A549 treated with GW870086 at 1 μM for 4 hours (cell line): Measurements from ENCODE around the gene TNFSF15. TPM values are rescaled to one million over a fixed set of nuclear protein-coding genes. Genes with fewer than 3 reads are reported as not detected.

Experiments used
- total RNA-seq: library from RNA; stranded (reverse); fragments of 200-300 nt; extraction: Qiagen RNA extraction; gene quantifications from 5 replicates; pipeline ENCODE4 v1.2.3, GENCODE V29; 2022; ENCODE audit warnings: low read depth

TNFSF15 gene
- total RNA-seq, result 0.13 to 0.17 TPM (median 0.15 TPM) in 5 replicates

DNA sequence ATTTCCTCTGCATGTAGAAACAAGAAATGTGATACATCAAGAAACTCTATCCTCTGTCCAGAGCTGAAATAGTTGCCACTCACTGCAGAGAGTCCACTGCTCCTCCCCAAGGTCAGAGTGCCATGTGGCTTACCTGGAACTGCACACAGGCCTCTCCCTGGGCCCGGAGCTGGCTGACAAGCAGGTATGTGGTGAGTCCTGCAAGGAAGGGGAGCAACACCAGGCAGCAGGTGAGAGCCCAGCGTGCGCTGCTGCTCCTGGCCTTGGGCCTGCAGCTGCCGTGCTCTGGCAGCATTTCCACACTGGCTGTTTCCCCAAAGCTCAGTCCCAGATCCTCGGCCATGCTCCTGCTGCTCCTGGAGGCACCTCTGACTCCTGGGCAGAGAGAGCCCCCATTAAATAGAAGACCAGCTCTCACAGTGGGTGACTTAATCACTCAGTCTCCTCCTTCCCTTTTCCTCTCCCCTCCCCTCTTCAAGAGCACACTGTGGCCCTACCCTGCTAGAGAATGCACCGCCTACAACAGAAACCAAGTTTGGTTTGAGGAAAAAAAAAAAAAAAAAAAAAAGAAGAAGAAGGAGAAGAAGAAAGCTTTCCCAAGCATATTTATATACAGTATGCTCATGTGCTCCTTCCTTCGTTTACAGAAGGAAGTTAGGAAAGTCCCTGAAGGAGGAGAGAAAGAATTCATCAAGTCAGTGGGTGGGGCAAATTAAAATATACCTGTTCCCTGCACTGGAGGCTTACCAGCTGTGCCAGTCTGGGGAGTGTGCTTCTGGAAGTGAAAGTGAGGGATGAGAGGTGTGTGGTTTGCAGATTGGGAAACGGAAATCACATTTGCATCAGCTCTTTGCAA lies at the start of gene TNFSF15:
TNFSF15 (minus strand) TSS at position 370 of the 856 bp plus-strand sequence; CDS start at position 343, 27 bp downstream.

Other genes with a start within 250 kb of the TNFSF15 start
- gene ATP6V1G1, start 218.3 kb downstream of the TNFSF15 start, total RNA-seq, result 113 to 150 TPM (median 121 TPM) in 5 replicates
- 10.3 to 13.6 TPM (median 10.9 TPM) in 5 replicates for gene TMEM268, start 194.7 kb downstream of the TNFSF15 start, total RNA-seq
- not detected in 5 replicates for gene TEX53, start 148.2 kb downstream of the TNFSF15 start, total RNA-seq
- not detected in 5 replicates for gene TEX48, start 123.8 kb downstream of the TNFSF15 start, total RNA-seq
- gene TNFSF8, start 124.6 kb upstream of the TNFSF15 start, total RNA-seq, result not detected in 5 replicates